Endodermal cell (in vitro differentiated cells): Measurements from ENCODE around the gene BNC1. TPM values are rescaled to one million over a fixed set of nuclear protein-coding genes. Genes with fewer than 3 reads are reported as not detected.

Experiments used
- DNase-seq: peaks from one replicate; pipeline ENCODE4 v3.0.0-alpha.2; 2017
- H3K27ac ChIP-seq: 2 replicates; pipeline ENCODE4 v1.5.1; 2013; ENCODE audit warnings: mild to moderate bottlenecking, low read depth, low read length, moderate library complexity
- H3K27me3 ChIP-seq: 2 replicates; pipeline ENCODE4 v1.6.1; 2013; ENCODE audit warnings: mild to moderate bottlenecking, low read length, moderate library complexity; ENCODE audit not compliant: insufficient read depth, control insufficient read depth, poor library complexity, severe bottlenecking
- H3K36me3 ChIP-seq: 2 replicates; pipeline ENCODE4 v1.7.0; 2013; ENCODE audit warnings: mild to moderate bottlenecking, low read length, moderate library complexity; ENCODE audit not compliant: control insufficient read depth, insufficient read depth
- H3K4me1 ChIP-seq: one replicate; pipeline ENCODE4 v1.7.0; 2013; ENCODE audit warnings: low read length; ENCODE audit not compliant: control insufficient read depth, insufficient read depth
- H3K4me3 ChIP-seq: 2 replicates; pipeline ENCODE4 v1.5.1; 2013; ENCODE audit warnings: mild to moderate bottlenecking, low read length, moderate library complexity
- H3K9ac ChIP-seq: 2 replicates; pipeline ENCODE4 v1.6.1; 2013; ENCODE audit warnings: mild to moderate bottlenecking, low read length, moderate library complexity; ENCODE audit not compliant: poor library complexity, severe bottlenecking; ENCODE audit errors: extremely low read depth
- H3K9me3 ChIP-seq: 2 replicates; pipeline ENCODE4 v1.6.1; 2013; ENCODE audit warnings: mild to moderate bottlenecking, low read length, moderate library complexity; ENCODE audit not compliant: control insufficient read depth
- H3K27ac Mint-ChIP-seq: 2 replicates; pipeline ENCODE4 v1.8.0; 2020; ENCODE audit warnings: mixed read lengths
- H3K27me3 Mint-ChIP-seq: 2 replicates; pipeline ENCODE4 v1.8.0; 2021; ENCODE audit warnings: mild to moderate bottlenecking, mixed read lengths; ENCODE audit not compliant: insufficient read depth
- H3K36me3 Mint-ChIP-seq: 2 replicates; pipeline ENCODE4 v1.8.0; 2020; ENCODE audit warnings: low read depth, mixed read lengths
- H3K4me1 Mint-ChIP-seq: 2 replicates; pipeline ENCODE4 v1.8.0; 2020; ENCODE audit warnings: mixed read lengths
- H3K4me3 Mint-ChIP-seq: 2 replicates; pipeline ENCODE4 v1.8.0; 2020; ENCODE audit warnings: mild to moderate bottlenecking, moderate library complexity, mixed read lengths
- H3K9me3 Mint-ChIP-seq: 2 replicates; pipeline ENCODE4 v1.8.0; 2020; ENCODE audit warnings: mild to moderate bottlenecking, mixed read lengths
- WGBS, 2 experiments: methylation state at CpG; one replicate each; pipeline versions ENCODE4 v1.1.5 to v1.1.7; 2013; ENCODE audit warnings: missing lambda C conversion rate in 2 of 2, mixed read lengths in 1 of 2; ENCODE audit not compliant: insufficient coverage in 1 of 2, insufficient read length in 1 of 2; 5-methylcytosine and 5-hydroxymethylcytosine counted together
- total RNA-seq, 2 donors: library from RNA; stranded (reverse); fragmentation: NEBNext Ultra II Directional in 1 of 2; extraction: Animal tissue kit (Norgen Biotek cat#: 25700) in 1 of 2; gene quantifications; 2 replicates in 1 of 2; 3 replicates in 1 of 2; pipeline ENCODE4 v1.2.1, GENCODE V29; 2021
- TF ChIP-seq, protein P1 (sequence below): fragments of 200-600 bp; sonication (generic); conservative IDR thresholded peaks from 2 replicates; pipeline ENCODE4 v1.5.0; 2021; ENCODE audit warnings: antibody characterized with exemption, mild to moderate bottlenecking

BNC1 gene
- total RNA-seq, 2 donors from 2014 or later, result not detected

GRCh38 chr15:83285979-83286553, 1.6 kb upstream of the BNC1 start:
- peaks cover 62% of the 10 kb centered on the region for H3K27me3 ChIP-seq

DNA sequence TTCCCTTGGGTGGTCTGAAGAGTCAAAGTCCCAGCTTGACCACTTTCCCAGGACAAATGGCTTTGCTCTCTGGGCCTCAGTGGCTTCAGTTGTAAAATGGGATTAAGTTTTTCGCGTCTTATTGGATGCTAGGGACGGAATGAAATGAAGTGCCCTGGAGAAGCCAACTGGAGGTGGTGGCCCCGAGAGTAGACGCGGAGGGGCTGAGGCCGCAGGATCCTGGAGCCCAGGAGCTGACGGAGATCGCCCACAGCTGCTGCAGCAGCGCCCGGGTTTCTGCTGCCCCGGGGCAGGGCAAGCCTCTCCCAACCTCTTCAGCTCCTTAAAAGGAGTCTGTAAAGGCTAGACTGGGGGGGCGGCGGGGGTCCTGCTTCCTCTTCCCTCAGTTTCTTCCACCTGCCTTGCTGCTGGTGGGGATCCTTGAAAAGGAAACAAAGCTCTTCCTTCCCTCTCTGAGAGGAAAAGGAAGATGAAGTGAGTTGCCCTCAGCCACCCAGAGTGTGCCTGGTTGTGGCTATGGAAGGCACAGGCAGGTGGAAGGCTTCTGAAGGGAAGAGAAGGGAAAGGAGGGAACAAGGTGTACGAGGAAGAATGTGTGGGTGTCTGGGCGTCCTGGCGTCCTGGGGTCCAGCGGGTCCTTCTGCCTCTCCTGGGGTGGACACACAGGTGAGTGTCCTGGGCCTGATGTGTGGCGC, 967 bp upstream of the BNC1 start:
- TF ChIP-seq, protein P1, sequence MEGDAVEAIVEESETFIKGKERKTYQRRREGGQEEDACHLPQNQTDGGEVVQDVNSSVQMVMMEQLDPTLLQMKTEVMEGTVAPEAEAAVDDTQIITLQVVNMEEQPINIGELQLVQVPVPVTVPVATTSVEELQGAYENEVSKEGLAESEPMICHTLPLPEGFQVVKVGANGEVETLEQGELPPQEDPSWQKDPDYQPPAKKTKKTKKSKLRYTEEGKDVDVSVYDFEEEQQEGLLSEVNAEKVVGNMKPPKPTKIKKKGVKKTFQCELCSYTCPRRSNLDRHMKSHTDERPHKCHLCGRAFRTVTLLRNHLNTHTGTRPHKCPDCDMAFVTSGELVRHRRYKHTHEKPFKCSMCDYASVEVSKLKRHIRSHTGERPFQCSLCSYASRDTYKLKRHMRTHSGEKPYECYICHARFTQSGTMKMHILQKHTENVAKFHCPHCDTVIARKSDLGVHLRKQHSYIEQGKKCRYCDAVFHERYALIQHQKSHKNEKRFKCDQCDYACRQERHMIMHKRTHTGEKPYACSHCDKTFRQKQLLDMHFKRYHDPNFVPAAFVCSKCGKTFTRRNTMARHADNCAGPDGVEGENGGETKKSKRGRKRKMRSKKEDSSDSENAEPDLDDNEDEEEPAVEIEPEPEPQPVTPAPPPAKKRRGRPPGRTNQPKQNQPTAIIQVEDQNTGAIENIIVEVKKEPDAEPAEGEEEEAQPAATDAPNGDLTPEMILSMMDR, result no peak
- Mint-ChIP-seq H3K36me3 (no peaks in the 10 kb centered on the region), H3K4me3 (peak overlapping the region; percentile 47), H3K27me3 (peaks cover 76% of the 10 kb centered on the region), H3K4me1 (peaks cover 3% of the 10 kb centered on the region), H3K27ac (no peak overlapping the region), H3K9me3 (peaks cover 3% of the 10 kb centered on the region)
- Histone ChIP-seq H3K9ac (no peak overlapping the region), H3K27me3 (peaks cover 68% of the 10 kb centered on the region), H3K9me3 (no peaks in the 10 kb centered on the region), H3K4me3 (no peak overlapping the region), H3K27ac (no peak overlapping the region), H3K4me1 (peaks cover 4% of the 10 kb centered on the region), H3K36me3 (no peaks in the 10 kb centered on the region)
- DNase-seq, result peak; percentile 56
- WGBS, 2 experiments, result 66 to 75% methylated on average over 11 to 17 of the region's 19 CpGs

More at GRCh38 chr15:83285979-83286553, 1.6 kb upstream of the BNC1 start:
- Histone ChIP-seq H3K36me3 (no peaks in the 10 kb centered on the region), H3K4me1 (peaks cover 4% of the 10 kb centered on the region), H3K9me3 (no peaks in the 10 kb centered on the region), H3K27ac (no peak overlapping the region), H3K4me3 (no peak overlapping the region), H3K9ac (no peak overlapping the region)
- no peak overlapping the region for H3K4me3 Mint-ChIP-seq
- peaks cover 3% of the 10 kb centered on the region for H3K4me1 Mint-ChIP-seq
- 80 to 82% methylated on average over 5 to 9 of the region's 9 CpGs for WGBS, 2 experiments
- no peak overlapping the region for H3K27ac Mint-ChIP-seq
- DNase-seq, result no peak
- peaks cover 3% of the 10 kb centered on the region for H3K9me3 Mint-ChIP-seq
- no peaks in the 10 kb centered on the region for H3K36me3 Mint-ChIP-seq
- TF ChIP-seq, protein P1, result no peak
- H3K27me3 Mint-ChIP-seq, result peaks cover 70% of the 10 kb centered on the region

DNA sequence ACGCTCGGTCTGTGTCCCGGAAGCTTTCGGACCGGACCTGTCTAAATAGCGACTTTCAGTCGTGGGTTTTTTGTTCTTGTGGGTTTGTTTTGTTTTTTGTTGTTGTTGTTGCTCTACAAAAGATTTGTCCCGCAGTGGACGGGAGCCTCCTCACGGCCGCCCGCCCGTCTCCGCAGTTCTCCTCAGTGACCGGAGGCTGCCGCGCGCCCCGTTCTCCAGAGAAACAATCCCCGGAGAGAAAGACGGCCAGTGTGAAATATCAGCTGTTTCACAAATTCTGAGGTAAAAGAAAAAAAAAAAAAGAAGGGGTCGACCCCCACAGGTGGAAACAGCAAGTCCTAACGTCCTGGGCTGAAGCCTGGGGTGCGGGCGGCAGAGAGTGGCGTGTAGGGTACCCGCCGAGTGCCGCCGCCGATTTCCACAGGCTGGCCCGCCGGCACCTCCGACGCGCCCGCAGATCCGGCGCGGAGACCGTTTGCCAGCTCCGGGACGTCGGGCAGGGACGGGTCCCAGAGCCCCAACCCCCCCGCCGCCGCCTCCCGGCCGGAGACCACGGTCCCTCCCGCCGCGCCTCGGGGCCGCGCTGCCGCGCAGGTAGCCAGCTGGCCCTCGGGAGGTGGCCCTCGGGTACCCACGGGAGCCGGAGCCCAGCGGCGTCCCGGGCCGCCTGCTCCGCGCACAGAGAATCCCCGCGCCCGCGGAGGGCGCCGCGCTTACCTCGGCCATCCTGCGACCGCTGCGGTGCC, 478 bp downstream of the BNC1 start:
- no peaks in the 10 kb centered on the region for H3K9me3 Mint-ChIP-seq
- H3K36me3 Mint-ChIP-seq, result no peaks in the 10 kb centered on the region
- peaks cover 81% of the 10 kb centered on the region for H3K27me3 ChIP-seq
- peaks cover 4% of the 10 kb centered on the region for H3K4me1 ChIP-seq
- 1 to 2% methylated on average over 30 to 80 of the region's 80 CpGs for WGBS, 2 experiments
- H3K4me3 ChIP-seq, result peak overlapping the region; percentile 76
- H3K36me3 ChIP-seq, result no peaks in the 10 kb centered on the region
- no peak overlapping the region for H3K27ac ChIP-seq
- DNase-seq, result peak; percentile 70
- H3K27ac Mint-ChIP-seq, result no peak overlapping the region
- H3K4me1 Mint-ChIP-seq, result peaks cover 3% of the 10 kb centered on the region
- no peak overlapping the region for H3K9ac ChIP-seq
- H3K9me3 ChIP-seq, result no peaks in the 10 kb centered on the region
- peaks cover 82% of the 10 kb centered on the region for H3K27me3 Mint-ChIP-seq
- peak overlapping the region; percentile 61 for H3K4me3 Mint-ChIP-seq
- TF ChIP-seq, protein P1, result no peak
